Stimulated activated CD4-positive, alpha-beta T cell treated with anti-CD3 and anti-CD28 coated beads, Interleukin-12 subunit alpha, Interleukin-12 subunit beta, amount 100 ng/mL, for 24 hours (primary cell): ENCODE results near the gene KIFBP.
"Not testable (repeated sequence)": the region's sequence is repeated elsewhere in the genome, so short reads cannot be mapped to it uniquely, and the experiment has no call there.

ENCODE experiments used
- DNase-seq, 2 experiments: peaks; one replicate each; pipeline ENCODE4 v3.0.0-alpha.2; 2020; ENCODE audit warnings: low read depth in 2 of 2

The KIFBP gene

GRCh38 chr10:69004821-69005220 lies 16.2 kb downstream of the KIFBP start:
- DNase-seq = no peak

DNA sequence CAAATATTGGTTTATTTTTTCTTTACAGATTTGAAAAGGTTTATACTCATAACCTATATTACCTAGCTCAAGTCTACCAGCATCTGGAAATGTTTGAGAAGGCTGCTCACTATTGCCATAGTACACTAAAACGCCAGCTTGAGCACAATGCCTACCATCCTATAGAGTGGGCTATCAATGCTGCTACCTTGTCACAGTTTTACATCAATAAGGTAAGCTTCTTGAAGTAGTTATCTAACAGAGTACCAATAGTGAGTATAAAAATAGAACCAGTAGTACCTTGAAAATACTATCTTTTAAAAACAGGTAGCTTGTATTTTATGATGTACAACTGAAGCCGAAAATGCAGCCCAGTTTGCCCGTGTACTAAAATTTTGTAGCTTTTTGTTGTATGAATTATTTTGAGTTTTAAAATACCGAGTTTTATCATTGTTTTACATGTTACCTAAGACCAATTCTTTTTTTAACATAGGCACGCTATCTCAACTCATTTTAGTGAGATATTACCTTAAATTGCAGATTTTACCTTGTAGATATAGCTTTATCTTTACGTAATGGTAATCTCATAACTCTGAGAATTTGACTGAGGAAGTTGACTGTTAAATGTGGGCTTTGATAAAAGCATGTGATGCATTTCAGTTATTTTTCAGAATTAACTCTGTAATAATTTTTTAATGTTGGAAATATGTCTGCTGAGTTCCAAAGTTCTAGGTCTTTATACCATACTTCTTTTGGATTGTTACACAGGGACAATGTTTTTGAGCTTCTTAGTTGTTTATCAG lies 17.3 kb downstream of the KIFBP start:
- no peak for DNase-seq

DNA sequence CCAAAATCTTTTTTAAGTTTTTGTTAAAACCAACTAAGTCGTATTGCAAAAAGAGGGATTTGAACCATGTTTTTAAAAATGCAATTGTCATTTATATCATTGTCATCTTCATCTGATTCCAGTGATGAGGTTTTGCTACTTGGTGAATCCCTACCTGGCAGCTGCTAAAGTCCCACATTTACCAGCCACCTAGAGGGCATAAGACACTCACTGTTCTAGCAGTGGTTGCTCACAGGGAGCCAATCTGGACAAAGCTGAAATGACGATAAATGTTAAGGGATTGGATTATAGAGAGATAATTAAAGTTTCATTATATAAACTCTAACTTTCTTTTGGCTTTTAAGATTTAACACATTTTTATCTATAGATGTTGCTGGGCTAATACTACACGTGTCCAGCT lies 18.7 kb downstream of the KIFBP start:
- no peak for DNase-seq

DNA sequence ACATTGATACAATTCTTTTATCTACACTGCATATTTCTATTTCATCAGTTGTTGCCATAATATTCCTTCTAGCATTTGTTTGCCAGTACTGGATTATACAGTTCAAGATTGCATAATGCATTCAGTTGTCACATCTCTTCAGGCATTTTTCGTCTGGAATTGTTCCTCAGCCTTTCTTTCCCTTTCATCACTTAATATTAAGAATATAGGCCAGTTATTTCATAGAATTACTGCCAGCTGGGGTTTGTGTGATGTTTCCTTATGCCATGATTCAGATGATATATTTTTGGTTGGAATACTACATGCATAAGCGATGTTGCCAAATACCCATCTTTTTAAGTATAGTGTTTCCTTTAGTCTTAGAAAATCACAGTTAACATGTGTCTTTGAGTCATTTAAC lies 20.8 kb downstream of the KIFBP start:
- DNase-seq = no peak

GRCh38 chr10:69010151-69010640 lies 21.6 kb downstream of the KIFBP start:
- DNase-seq = no peak

GRCh38 chr10:69012778-69013177 lies 24.2 kb downstream of the KIFBP start:
- not testable (repeated sequence) for DNase-seq

DNA sequence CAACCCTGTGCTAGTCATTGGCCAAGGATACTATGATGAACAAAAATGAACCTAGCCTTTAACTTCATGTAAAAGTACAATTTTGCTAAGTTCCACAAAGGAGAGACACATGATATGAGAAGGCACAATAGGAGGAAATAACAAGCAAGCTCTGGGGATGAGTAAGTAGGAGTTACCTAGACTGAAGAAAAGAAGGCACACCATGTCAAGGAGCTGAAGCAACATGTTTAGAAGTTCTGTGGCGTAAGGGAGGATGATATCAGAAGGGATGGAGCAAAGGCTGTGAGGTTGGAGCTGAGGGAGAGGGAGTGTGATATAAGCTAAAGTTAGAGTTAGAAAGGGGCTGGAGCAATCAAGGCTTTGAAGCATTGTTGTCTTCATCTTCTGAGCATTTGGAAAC lies 25.6 kb downstream of the KIFBP start:
- no peak for DNase-seq

DNA sequence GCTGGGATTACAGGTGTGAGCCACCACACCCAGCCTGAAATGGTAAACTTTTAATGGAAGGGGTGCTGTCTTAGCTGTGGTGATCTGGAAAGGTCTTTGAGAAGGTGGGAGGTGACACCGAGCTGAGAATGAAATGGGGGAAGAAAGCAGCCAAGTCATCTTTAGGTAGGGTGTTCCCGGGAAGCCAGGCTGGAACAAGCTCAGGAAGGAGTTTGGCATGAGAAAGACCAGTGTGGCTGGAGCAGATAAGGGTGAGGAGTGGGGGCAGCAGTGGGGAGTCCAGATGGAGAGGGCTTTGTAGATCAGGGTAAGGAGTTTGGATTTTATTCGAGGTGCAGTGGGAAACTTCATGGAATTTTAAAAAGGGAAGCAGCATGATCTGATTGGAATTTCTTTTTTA lies 30.0 kb downstream of the KIFBP start:
- DNase-seq = no peak

- DNase-seq = no peak
Observed at GRCh38 chr10:69022611-69023010, 34.0 kb downstream of the KIFBP start.

- no peak for DNase-seq
Observed at GRCh38 chr10:69025370-69025896, 36.8 kb downstream of the KIFBP start.

DNA sequence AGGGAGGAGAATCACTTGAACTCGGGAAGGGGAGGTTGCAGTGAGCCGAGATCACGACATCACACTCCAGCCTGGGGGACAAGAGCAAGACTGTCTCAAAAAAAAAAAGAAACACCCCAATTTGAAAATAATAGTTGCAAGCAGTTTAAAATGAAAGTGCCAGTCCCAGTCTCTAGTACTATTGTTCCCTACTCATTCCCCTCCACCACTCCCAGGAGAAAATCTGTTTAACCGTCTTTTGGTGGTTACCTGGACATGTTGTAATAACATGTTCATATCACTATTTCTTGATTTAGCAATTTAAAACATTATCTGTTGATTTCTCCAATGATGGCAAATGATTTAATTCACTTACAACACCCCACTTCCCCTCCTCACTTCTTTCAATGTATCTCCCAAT lies 44.7 kb downstream of the KIFBP start:
- DNase-seq = no peak

DNA sequence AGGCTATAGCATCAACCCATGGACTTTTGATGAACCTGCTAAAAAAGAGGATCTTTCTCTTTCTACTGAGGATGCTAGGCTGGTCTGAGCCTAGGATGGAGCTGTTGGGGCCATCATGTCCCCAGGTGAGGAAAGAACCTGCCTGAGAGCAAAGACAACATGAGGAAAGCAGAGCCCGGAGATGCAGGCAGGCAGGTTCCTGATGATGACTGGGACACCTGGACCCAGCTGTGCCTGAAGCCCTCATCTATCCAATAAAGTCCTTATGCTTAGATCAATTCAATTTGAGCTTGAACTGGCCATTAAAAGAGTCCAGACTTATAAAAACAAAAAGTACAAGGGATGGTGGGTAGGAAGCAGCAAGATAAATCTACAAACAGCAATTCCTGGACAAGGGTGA lies 48.9 kb downstream of the KIFBP start:
- no peak for DNase-seq

- not testable (repeated sequence) for DNase-seq
Observed at GRCh38 chr10:69040904-69041303, 52.3 kb downstream of the KIFBP start.

DNA sequence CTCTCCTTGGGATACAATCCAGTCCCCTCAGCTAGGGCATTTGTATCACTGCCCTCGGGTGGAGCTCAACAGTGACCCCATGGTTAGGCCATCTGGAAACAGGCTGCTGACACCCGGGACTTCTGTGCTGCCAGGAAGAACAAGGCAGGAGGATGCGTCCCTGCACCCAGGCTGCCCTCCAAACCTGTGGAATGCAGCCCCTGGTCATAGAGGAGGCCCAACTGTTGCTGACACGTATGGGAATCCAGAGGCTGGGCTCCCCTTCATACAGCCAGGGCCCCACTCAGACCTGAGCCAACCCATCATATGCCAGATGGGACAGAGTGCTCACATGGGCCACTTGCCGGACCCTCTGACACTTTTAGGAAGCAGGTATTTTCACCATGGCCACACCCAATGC lies 53.8 kb downstream of the KIFBP start:
- no peak for DNase-seq

DNA sequence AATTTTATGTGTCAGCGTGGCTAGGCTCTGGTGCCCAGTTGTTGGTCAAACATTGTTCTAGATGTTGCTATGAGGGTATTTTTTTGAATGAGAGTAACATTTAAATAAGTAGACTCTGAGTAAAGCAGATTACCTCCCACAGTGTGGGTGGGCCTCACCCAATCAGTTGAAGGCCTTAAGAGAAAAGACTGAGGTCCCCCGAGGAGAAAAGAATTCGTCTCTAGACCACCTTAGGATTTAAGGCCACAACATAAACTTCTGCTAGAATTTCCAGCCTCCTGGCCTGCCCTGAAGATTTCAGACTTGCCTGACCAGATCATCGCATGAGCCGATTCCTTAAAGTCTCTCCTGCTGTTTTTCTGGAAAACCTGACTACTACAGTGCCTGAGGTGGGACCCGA lies 54.2 kb downstream of the KIFBP start:
- no peak for DNase-seq

- no peak for DNase-seq
Observed at GRCh38 chr10:69043931-69044531, 55.4 kb downstream of the KIFBP start.

DNA sequence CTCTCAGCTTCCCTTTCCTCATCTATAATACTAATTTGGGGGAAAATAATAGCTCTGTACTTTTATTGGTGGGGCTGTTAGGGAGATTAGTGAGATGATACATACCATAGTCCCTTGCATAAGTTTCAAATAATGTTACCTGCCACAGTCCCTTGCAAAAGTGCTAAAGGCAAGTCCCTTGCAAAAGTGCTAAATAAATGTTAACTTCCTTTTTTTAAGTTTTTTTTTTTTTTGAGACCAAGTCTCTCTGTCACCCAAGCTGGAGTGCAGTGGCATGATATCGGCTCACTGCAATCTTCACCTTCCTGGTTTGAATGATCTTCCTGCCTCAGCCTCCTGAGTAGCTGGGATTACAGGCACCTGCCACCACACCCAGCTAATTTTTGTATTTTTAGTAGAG lies 55.9 kb downstream of the KIFBP start:
- no peak for DNase-seq

GRCh38 chr10:69045441-69046300 lies 57.1 kb downstream of the KIFBP start:
- DNase-seq = no peak

DNA sequence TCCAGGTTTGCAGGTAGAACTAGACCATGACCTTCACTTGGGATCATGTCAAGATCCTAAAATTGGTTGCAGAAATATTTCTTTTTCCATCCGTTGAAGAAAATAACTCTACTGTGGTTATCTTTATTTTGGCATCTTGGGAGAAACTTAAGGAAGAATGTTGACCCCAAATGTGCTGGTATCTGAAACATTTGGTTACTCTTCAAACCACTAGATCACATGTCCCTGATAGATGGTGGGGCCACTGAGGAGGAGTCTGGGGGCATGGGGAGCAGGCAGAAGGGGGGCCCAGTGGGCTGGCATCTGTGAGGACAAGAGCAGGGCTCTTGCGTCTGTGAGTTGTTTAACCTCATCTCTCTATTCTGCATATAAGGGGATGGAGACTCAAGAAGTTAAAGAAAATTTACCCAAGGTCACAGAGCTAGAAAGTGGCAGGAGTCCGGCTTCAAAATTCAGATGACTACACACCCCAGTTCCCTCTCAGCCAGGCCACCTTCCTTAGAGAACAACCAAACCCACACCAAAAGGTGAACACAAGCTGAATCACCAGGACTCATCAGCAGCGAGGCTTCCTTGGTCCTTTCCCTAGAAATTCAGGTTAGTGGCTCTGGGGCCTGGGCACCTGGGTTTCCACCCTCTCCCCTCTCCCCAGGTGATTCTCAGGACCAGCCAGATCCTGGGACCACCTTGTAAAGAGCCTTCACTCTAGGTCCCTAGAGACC lies 58.7 kb downstream of the KIFBP start:
- no peak for DNase-seq

DNA sequence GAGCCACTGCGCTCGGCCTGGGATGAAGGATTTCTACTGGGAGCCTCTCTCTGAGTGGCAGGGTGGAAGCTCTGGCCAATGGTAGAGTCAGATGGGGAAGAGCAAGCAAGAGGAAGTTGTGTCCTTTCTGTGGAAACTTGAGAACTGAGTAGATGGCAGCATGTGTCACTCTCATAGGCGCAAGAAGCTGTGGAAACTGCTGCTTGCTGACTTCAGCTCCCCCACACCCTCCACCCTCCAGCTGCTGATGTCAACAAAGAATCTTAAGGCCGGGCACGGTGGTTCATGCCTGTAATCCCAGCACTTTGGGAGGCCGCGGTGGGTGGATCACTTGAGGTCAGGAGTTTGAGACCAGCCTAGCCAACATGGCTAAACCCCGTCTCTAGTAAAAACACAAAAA lies 59.5 kb downstream of the KIFBP start:
- DNase-seq = peak in 1 of 2 experiments; percentile 27

GRCh38 chr10:69049566-69049961 lies 61.0 kb downstream of the KIFBP start:
- no peak for DNase-seq

GRCh38 chr10:69051303-69051702 lies 62.7 kb downstream of the KIFBP start:
- DNase-seq = no peak
